Glomerular visceral epithelial cell (primary cell): ENCODE results near the gene KRTAP19-5.
"Not testable (repeated sequence)": the region's sequence is repeated elsewhere in the genome, so short reads cannot be mapped to it uniquely, and the experiment has no call there.

Source experiments
- DNase-seq: peaks from one replicate; pipeline ENCODE4 v3.0.0-alpha.2; 2016; ENCODE audit errors: extremely low spot score

KRTAP19-5 gene

GRCh38 chr21:30502041-30502440 lies at the start of gene KRTAP19-5:
Gene KRTAP19-5, minus strand, starts transcription at chr21:30502141. Its CDS starts 51 bp downstream, at chr21:30502090.
- no peak for DNase-seq

GRCh38 chr21:30541764-30542163 lies 39.8 kb upstream of the KRTAP19-5 start, which contains the start of gene KRTAP19-6:
Gene KRTAP19-6, minus strand, starts transcription at chr21:30541864. Its CDS starts 31 bp downstream, at chr21:30541833.
- DNase-seq = no peak

- no peak for DNase-seq
These were observed 16.9 kb upstream of the KRTAP19-5 start for GRCh38 chr21:30518876-30519275.

GRCh38 chr21:30515681-30516080 lies 13.7 kb upstream of the KRTAP19-5 start:
- DNase-seq = no peak

GRCh38 chr21:30505621-30506205 lies 3.8 kb upstream of the KRTAP19-5 start:
- DNase-seq = not testable (repeated sequence)

GRCh38 chr21:30497065-30497464 lies 4.9 kb downstream of the KRTAP19-5 start, which contains the start of gene KRTAP19-4:
Gene KRTAP19-4, minus strand, starts transcription at chr21:30497165. Its CDS starts 55 bp downstream, at chr21:30497110.
- no peak for DNase-seq

GRCh38 chr21:30491963-30492428 lies 9.9 kb downstream of the KRTAP19-5 start, which contains the start of gene KRTAP19-3:
Gene KRTAP19-3, minus strand, starts transcription at chr21:30492013. Its CDS starts 56 bp downstream, at chr21:30491957.
- no peak for DNase-seq

- DNase-seq = no peak
These were observed 14.6 kb downstream of the KRTAP19-5 start, which contains the start of gene KRTAP19-2 for GRCh38 chr21:30487336-30487735. Gene KRTAP19-2, minus strand, starts transcription at chr21:30487436. Its CDS starts 88 bp downstream, at chr21:30487348.

- no peak for DNase-seq
These were observed 15.8 kb downstream of the KRTAP19-5 start for GRCh38 chr21:30486180-30486579.

GRCh38 chr21:30482130-30482529 lies 19.8 kb downstream of the KRTAP19-5 start:
- no peak for DNase-seq

GRCh38 chr21:30480145-30480544 lies 21.8 kb downstream of the KRTAP19-5 start, which contains the start of gene KRTAP19-1:
Gene KRTAP19-1, minus strand, starts transcription at chr21:30480367. Its CDS starts 50 bp downstream, at chr21:30480317.
- no peak for DNase-seq

GRCh38 chr21:30479259-30479658 lies 22.7 kb downstream of the KRTAP19-5 start:
- DNase-seq = no peak

GRCh38 chr21:30478004-30478403 lies 23.9 kb downstream of the KRTAP19-5 start:
- no peak for DNase-seq

GRCh38 chr21:30468900-30469714 lies 32.8 kb downstream of the KRTAP19-5 start:
- DNase-seq = no peak

- no peak for DNase-seq
These were observed 38.2 kb downstream of the KRTAP19-5 start for GRCh38 chr21:30463713-30464112.
